T-helper 17 cell (primary cell): ENCODE results near the gene TMEM106C. TPM values are rescaled to one million over a fixed set of nuclear protein-coding genes. Genes with fewer than 3 reads are reported as not detected.
A peak's percentile ranks its signal among the peaks of the same experiment; 100 is the strongest.

Experiments used
- ATAC-seq: fragments of 150-1000 bp; cut with Tn5 transposase; 2 replicates; pipeline ENCODE4 v1.10.0; 2021; ENCODE audit warnings: mild to moderate bottlenecking, moderate library complexity
- DNase-seq, 3 donors: peaks; one replicate each; pipeline versions ENCODE4 v3.0.0 to v3.0.0-alpha.2; 2020 to 2021
- H3K9me3 ChIP-seq: one replicate; pipeline ENCODE4 v1.7.0; 2013; ENCODE audit warnings: low read length, mild to moderate bottlenecking; ENCODE audit not compliant: control insufficient read depth, poor library complexity, severe bottlenecking
- H3K27ac Mint-ChIP-seq: one replicate; pipeline ENCODE4 v1.8.0; 2022; ENCODE audit warnings: mild to moderate bottlenecking, moderate library complexity, mixed read lengths
- H3K27me3 Mint-ChIP-seq: one replicate; pipeline ENCODE4 v1.8.0; 2022; ENCODE audit warnings: mixed read lengths
- H3K36me3 Mint-ChIP-seq: one replicate; pipeline ENCODE4 v1.8.0; 2022; ENCODE audit warnings: low read depth, mixed read lengths
- H3K4me1 Mint-ChIP-seq: one replicate; pipeline ENCODE4 v1.8.0; 2022; ENCODE audit warnings: mild to moderate bottlenecking, mixed read lengths
- H3K4me3 Mint-ChIP-seq: one replicate; pipeline ENCODE4 v1.8.0; 2022; ENCODE audit warnings: mild to moderate bottlenecking, moderate library complexity, mixed read lengths
- total RNA-seq, 4 donors: library from RNA in 2 of 4; stranded (reverse) in 2 of 4; gene quantifications; one replicate each; pipeline ENCODE4 v1.2.3 and lab custom pipeline; 2022 to 2026

Gene TMEM106C
- total RNA-seq, 2 donors from 2014 or later, result 17.5 to 20.5 TPM

DNA sequence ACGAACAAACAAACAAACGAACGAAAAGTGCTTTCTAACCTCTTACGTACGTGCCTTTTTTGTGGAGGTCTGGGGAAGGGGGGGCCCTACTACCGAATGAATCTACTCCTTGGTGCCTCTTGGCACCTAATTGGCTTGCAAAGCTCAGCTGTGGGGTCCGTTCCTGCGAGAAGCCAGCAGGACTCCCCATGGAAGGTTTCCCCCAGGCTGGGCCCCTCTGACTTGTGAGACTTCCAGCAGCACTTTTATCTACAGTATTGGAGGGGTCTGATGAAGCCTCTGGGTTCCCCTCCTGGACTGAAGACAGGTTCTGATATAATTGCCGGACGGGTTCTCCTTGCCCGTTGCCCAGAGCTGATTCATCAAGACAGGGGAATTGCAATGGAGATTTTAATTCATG is 1.2 kb upstream of the TMEM106C start:
- H3K4me3 Mint-ChIP-seq, result no peak overlapping the region
- peaks cover 3% of the 10 kb centered on the region for H3K36me3 Mint-ChIP-seq
- H3K9me3 ChIP-seq, result no peaks in the 10 kb centered on the region
- ATAC-seq (no peak), DNase-seq (no peak)
- H3K27me3 Mint-ChIP-seq, result peaks cover 35% of the 10 kb centered on the region
- peaks cover 25% of the 10 kb centered on the region for H3K4me1 Mint-ChIP-seq
- no peak overlapping the region for H3K27ac Mint-ChIP-seq

DNA sequence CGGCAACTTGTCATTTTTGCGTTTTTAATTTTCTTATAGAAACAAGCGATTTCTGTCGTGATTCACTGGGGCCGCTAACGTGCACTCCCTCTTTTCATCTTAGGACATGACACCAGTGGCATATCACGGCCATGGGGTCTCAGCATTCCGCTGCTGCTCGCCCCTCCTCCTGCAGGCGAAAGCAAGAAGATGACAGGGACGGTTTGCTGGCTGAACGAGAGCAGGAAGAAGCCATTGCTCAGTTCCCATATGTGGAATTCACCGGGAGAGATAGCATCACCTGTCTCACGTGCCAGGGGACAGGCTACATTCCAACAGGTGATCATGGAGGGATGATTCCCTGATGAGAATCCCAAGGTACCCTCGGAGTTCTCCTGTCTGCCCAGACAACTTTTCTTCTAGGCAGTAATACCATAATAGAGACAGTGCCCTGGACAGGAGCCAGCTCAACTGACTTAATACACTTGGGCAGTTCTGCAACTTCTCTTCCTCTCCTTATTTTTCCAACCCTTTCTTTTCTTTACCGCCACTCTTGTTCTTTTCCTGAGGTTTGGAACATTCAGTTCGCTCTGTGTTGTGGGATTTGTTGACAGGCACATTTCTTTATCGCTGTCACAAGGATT is 821 bp downstream of the TMEM106C start:
- Mint-ChIP-seq H3K36me3 (peaks cover 3% of the 10 kb centered on the region), H3K27ac (peak overlapping the region; percentile 99), H3K4me1 (peaks cover 25% of the 10 kb centered on the region), H3K27me3 (peaks cover 35% of the 10 kb centered on the region), H3K4me3 (peak overlapping the region; percentile 99)
- ATAC-seq, result no peak
- DNase-seq, result no peak
- no peaks in the 10 kb centered on the region for H3K9me3 ChIP-seq

DNA sequence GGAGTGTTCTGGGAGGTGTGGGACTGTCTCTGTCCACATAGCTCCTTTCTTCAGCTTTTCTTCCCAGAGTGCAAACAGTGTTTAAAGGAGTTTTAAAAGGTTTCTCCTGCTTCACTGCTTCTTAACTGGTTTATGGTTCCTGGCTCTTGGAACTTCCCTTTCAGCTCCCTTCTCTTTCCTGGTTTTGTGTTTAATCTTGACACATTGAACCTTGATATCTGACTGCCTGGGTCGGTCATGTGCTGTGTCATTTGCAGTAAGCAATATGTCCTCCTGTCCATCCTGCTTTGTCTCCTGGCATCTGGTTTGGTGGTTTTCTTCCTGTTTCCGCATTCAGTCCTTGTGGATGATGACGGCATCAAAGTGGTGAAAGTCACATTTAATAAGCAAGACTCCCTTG is 2.2 kb downstream of the TMEM106C start:
- DNase-seq (no peak), ATAC-seq (no peak)
- H3K4me1 Mint-ChIP-seq, result peaks cover 25% of the 10 kb centered on the region
- no peaks in the 10 kb centered on the region for H3K9me3 ChIP-seq
- H3K4me3 Mint-ChIP-seq, result no peak overlapping the region
- peaks cover 2% of the 10 kb centered on the region for H3K36me3 Mint-ChIP-seq
- no peak overlapping the region for H3K27ac Mint-ChIP-seq
- H3K27me3 Mint-ChIP-seq, result peaks cover 24% of the 10 kb centered on the region

DNA sequence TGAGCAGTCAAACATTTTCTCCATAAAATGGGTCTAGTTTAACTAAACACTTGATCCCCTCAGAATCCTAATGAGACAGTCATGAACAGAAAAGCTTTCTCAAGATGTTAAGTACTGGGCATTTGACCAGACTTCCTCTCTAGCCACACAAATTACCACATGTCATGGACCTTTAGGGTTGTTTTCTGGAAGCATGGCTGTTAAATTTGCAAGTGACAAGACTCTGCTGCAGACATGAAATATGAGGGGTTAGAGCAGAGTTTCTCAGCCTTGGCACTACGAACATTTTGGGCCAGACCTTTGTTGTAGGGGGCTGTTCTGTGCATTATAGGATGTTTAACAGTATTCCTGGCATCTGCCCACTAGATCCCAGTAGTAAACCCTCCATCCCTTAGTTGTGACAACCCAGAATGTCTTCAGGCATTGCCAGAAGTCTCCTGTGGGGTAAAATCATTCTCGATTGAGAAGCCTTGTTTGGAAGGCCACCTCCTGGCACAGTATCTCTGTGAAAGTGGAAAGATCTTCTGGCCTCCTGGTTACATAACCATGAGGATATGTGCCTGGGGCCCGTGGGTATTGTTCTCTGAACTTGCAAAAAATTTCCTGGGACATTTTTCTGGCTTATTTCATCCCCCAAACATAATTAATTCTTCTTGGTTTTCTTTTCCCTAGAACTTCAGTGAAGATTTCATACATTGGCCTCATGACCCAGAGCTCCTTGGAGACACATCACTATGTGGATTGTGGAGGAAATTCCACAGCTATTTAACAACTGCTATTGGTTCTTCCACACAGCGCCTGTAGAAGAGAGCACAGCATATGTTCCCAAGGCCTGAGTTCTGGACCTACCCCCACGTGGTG is 4.3 kb downstream of the TMEM106C start:
- Mint-ChIP-seq H3K4me1 (peaks cover 25% of the 10 kb centered on the region), H3K27ac (no peak overlapping the region), H3K36me3 (peaks cover 2% of the 10 kb centered on the region), H3K27me3 (peaks cover 7% of the 10 kb centered on the region), H3K4me3 (no peak overlapping the region)
- no peak for ATAC-seq
- no peaks in the 10 kb centered on the region for H3K9me3 ChIP-seq
- DNase-seq, result no peak

GRCh38 chr12:47969845-47970244 is 6.4 kb downstream of the TMEM106C start:
- no peak for DNase-seq
- Mint-ChIP-seq H3K36me3 (peaks cover 2% of the 10 kb centered on the region), H3K27me3 (no peaks in the 10 kb centered on the region), H3K4me3 (no peak overlapping the region), H3K4me1 (peaks cover 9% of the 10 kb centered on the region), H3K27ac (no peak overlapping the region)
- no peaks in the 10 kb centered on the region for H3K9me3 ChIP-seq
- no peak for ATAC-seq

GRCh38 chr12:47970843-47971242 is 7.4 kb downstream of the TMEM106C start:
- H3K9me3 ChIP-seq, result no peaks in the 10 kb centered on the region
- Mint-ChIP-seq H3K27ac (no peak overlapping the region), H3K36me3 (peaks cover 2% of the 10 kb centered on the region), H3K4me1 (peaks cover 3% of the 10 kb centered on the region), H3K4me3 (no peak overlapping the region), H3K27me3 (no peaks in the 10 kb centered on the region)
- no peak for DNase-seq
- no peak for ATAC-seq

- H3K4me1 Mint-ChIP-seq, result no peaks in the 10 kb centered on the region
- H3K27me3 Mint-ChIP-seq, result no peaks in the 10 kb centered on the region
- H3K4me3 Mint-ChIP-seq, result no peak overlapping the region
- no peaks in the 10 kb centered on the region for H3K36me3 Mint-ChIP-seq
- peak overlapping the region; percentile 43 for H3K27ac Mint-ChIP-seq
- DNase-seq (no peak), ATAC-seq (no peak)
- H3K9me3 ChIP-seq, result no peaks in the 10 kb centered on the region
Measured at GRCh38 chr12:47972895-47973294, 9.5 kb downstream of the TMEM106C start.

GRCh38 chr12:47973870-47974269 is 10.5 kb downstream of the TMEM106C start:
- DNase-seq (no peak), ATAC-seq (no peak)
- H3K9me3 ChIP-seq, result no peaks in the 10 kb centered on the region
- peaks cover under 1% of the 10 kb centered on the region for H3K27me3 Mint-ChIP-seq
- no peaks in the 10 kb centered on the region for H3K4me1 Mint-ChIP-seq
- H3K4me3 Mint-ChIP-seq, result no peak overlapping the region
- no peak overlapping the region for H3K27ac Mint-ChIP-seq
- H3K36me3 Mint-ChIP-seq, result peaks cover under 1% of the 10 kb centered on the region

GRCh38 chr12:47975036-47975620 is 11.7 kb downstream of the TMEM106C start:
- no peaks in the 10 kb centered on the region for H3K9me3 ChIP-seq
- peaks cover 2% of the 10 kb centered on the region for H3K36me3 Mint-ChIP-seq
- H3K4me1 Mint-ChIP-seq, result no peaks in the 10 kb centered on the region
- H3K27ac Mint-ChIP-seq, result no peak overlapping the region
- no peak for ATAC-seq
- peaks cover 5% of the 10 kb centered on the region for H3K27me3 Mint-ChIP-seq
- no peak overlapping the region for H3K4me3 Mint-ChIP-seq
- DNase-seq, result no peak

DNA sequence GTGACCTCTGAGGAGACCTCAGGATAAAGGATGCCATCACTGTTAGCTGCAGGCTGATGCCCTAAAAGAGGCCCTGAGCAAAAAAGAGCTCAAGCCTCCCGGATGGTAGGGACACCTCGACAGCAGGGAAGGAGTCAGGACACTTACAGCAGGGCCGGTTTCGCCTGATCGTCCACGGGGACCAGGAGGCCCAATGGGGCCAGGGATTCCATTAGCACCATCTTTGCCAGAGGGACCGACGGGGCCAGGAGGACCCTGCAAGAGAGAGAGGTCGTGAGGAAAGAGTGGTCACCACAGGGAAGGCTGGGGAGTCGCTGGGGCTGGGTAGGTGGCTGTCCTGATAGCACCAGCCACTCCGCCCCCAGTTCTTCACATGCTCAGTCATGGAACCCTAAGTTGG is 12.4 kb downstream of the TMEM106C start:
- ATAC-seq, result no peak
- peaks cover 5% of the 10 kb centered on the region for H3K27me3 Mint-ChIP-seq
- H3K4me3 Mint-ChIP-seq, result no peak overlapping the region
- H3K9me3 ChIP-seq, result no peaks in the 10 kb centered on the region
- no peak overlapping the region for H3K27ac Mint-ChIP-seq
- DNase-seq, result no peak
- no peaks in the 10 kb centered on the region for H3K4me1 Mint-ChIP-seq
- H3K36me3 Mint-ChIP-seq, result peaks cover 2% of the 10 kb centered on the region

- Mint-ChIP-seq H3K27ac (no peak overlapping the region), H3K4me1 (no peaks in the 10 kb centered on the region), H3K27me3 (peaks cover 5% of the 10 kb centered on the region), H3K36me3 (peaks cover 2% of the 10 kb centered on the region), H3K4me3 (no peak overlapping the region)
- ATAC-seq, result no peak
- H3K9me3 ChIP-seq, result no peaks in the 10 kb centered on the region
- DNase-seq, result no peak
Measured at GRCh38 chr12:47977046-47977771, 13.8 kb downstream of the TMEM106C start.

GRCh38 chr12:47977772-47978597 is 14.6 kb downstream of the TMEM106C start:
- H3K27ac Mint-ChIP-seq, result no peak overlapping the region
- peaks cover 5% of the 10 kb centered on the region for H3K27me3 Mint-ChIP-seq
- ATAC-seq (no peak), DNase-seq (no peak)
- H3K9me3 ChIP-seq, result no peaks in the 10 kb centered on the region
- H3K4me1 Mint-ChIP-seq, result no peaks in the 10 kb centered on the region
- no peak overlapping the region for H3K4me3 Mint-ChIP-seq
- peaks cover 2% of the 10 kb centered on the region for H3K36me3 Mint-ChIP-seq

DNA sequence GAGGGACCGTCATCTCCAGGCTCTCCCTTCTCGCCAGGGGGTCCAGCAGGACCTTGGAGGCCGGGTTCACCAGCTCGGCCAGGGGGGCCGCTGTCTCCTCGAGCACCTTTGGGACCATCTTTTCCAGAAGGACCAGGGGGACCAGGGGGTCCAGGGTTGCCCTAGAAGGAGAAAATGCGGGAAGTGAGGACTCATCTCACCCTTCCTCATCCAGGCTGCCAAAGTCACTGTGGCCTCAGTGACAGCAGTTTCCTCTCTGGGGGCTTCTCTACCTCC is 15.1 kb downstream of the TMEM106C start:
- ATAC-seq (no peak), DNase-seq (no peak)
- H3K4me1 Mint-ChIP-seq, result no peaks in the 10 kb centered on the region
- H3K36me3 Mint-ChIP-seq, result peaks cover 2% of the 10 kb centered on the region
- H3K27ac Mint-ChIP-seq, result no peak overlapping the region
- H3K4me3 Mint-ChIP-seq, result no peak overlapping the region
- H3K27me3 Mint-ChIP-seq, result peaks cover 5% of the 10 kb centered on the region
- no peaks in the 10 kb centered on the region for H3K9me3 ChIP-seq
